HG03039 (cell line): ENCODE results near the gene NUDT4.

Source experiments
- ATAC-seq: cut with Tn5 transposase; IDR thresholded peaks from one replicate; pipeline ENCODE4 v1.9.1; 2021; ENCODE audit warnings: mild to moderate bottlenecking, moderate library complexity; ENCODE audit not compliant: unreplicated experiment

NUDT4 gene

GRCh38 chr12:93453633-93454032 lies 75.9 kb downstream of the NUDT4 start:
- ATAC-seq, result no peak

- no peak for ATAC-seq
Measured at GRCh38 chr12:93456077-93456476, 78.4 kb downstream of the NUDT4 start.
